WTC11 (cell line): ENCODE measurements around the gene RPL38. TPM values are rescaled to one million over a fixed set of nuclear protein-coding genes. Genes with fewer than 3 reads are reported as not detected.

Experiments
- ATAC-seq: fragments of 200-7000 bp; cut with Tn5 transposase; 2 replicates; pipeline ENCODE4 v1.10.0; 2021; ENCODE audit warnings: mild to moderate bottlenecking, moderate library complexity
- CTCF ChIA-PET: fragments of 300-600 bp; sonication (Branson Sonifier 250); formaldehyde crosslinking; loops from one replicate; lab custom pipeline; 2021; ENCODE audit warnings: antibody characterized with exemption; lab: Charles Lee
- POLR2A ChIA-PET: fragments of 350-600 bp; sonication (Branson Sonifier 250); formaldehyde crosslinking; loops from one replicate; lab custom pipeline; 2021; ENCODE audit warnings: antibody characterized with exemption; lab: Charles Lee
- DNase-seq: peaks from one replicate; pipeline ENCODE4 v3.0.0; 2021; ENCODE audit warnings: low spot score
- H3K27ac Mint-ChIP-seq: 2 replicates; pipeline ENCODE4 v1.8.0; 2021; ENCODE audit warnings: mixed read lengths
- H3K27me3 Mint-ChIP-seq: 2 replicates; pipeline ENCODE4 v1.8.0; 2021; ENCODE audit warnings: low read depth, mild to moderate bottlenecking, moderate library complexity, mixed read lengths
- H3K36me3 Mint-ChIP-seq: 2 replicates; pipeline ENCODE4 v1.8.0; 2021; ENCODE audit warnings: mixed read lengths
- H3K4me1 Mint-ChIP-seq: 2 replicates; pipeline ENCODE4 v1.8.0; 2022; ENCODE audit warnings: mixed read lengths
- H3K4me3 Mint-ChIP-seq: 2 replicates; pipeline ENCODE4 v1.8.0; 2021; ENCODE audit warnings: mild to moderate bottlenecking, moderate library complexity, mixed read lengths
- H3K9me3 Mint-ChIP-seq: 2 replicates; pipeline ENCODE4 v1.8.0; 2021; ENCODE audit warnings: mixed read lengths
- CREM ChIP-seq: sonication (generic); formaldehyde crosslinking; IDR thresholded peaks from 2 replicates; pipeline ENCODE4 v1.8.1; 2022; ENCODE audit warnings: mild to moderate bottlenecking, missing genetic modification reagents, moderate library complexity
- ETV6 ChIP-seq: sonication (generic); formaldehyde crosslinking; IDR thresholded peaks from 2 replicates; pipeline ENCODE4 v1.8.1; 2022; ENCODE audit warnings: mild to moderate bottlenecking, missing genetic modification reagents
- GABPB1 ChIP-seq: sonication (generic); formaldehyde crosslinking; IDR thresholded peaks from 2 replicates; pipeline ENCODE4 v1.8.1; 2023; ENCODE audit warnings: mild to moderate bottlenecking, missing genetic modification reagents
- GRHL2 ChIP-seq: fragments of 250-450 bp; sonication (Bioruptor Pico); IDR thresholded peaks from 2 replicates; pipeline ENCODE4 v1.8.0; 2022; ENCODE audit warnings: mild to moderate bottlenecking, moderate library complexity; ENCODE audit not compliant: insufficient replicate concordance, severe bottlenecking
- GTF2I ChIP-seq: fragments of 250-450 bp; sonication (Bioruptor Pico); conservative IDR thresholded peaks from 2 replicates; pipeline ENCODE4 v1.4.0; 2021; ENCODE audit warnings: mild to moderate bottlenecking
- HMGA2 ChIP-seq: fragments of 250-450 bp; sonication (Bioruptor Pico); IDR thresholded peaks from 2 replicates; pipeline ENCODE4 v1.4.0; 2021; ENCODE audit warnings: mild to moderate bottlenecking, moderate library complexity
- IRF1 ChIP-seq: sonication (generic); formaldehyde crosslinking; IDR thresholded peaks from 2 replicates; pipeline ENCODE4 v1.8.0; 2023; ENCODE audit warnings: missing genetic modification reagents
- IRF2 ChIP-seq: sonication (generic); formaldehyde crosslinking; IDR thresholded peaks from 2 replicates; pipeline ENCODE4 v1.8.0; 2022; ENCODE audit warnings: low read depth, missing genetic modification reagents, borderline replicate concordance
- JUN ChIP-seq: sonication (generic); formaldehyde crosslinking; IDR thresholded peaks from 2 replicates; pipeline ENCODE4 v1.8.0; 2023; ENCODE audit warnings: mild to moderate bottlenecking, missing genetic modification reagents
- NFE2L1 ChIP-seq: sonication (generic); formaldehyde crosslinking; IDR thresholded peaks from 2 replicates; pipeline ENCODE4 v1.8.1; 2023; ENCODE audit warnings: missing genetic modification reagents
- NFYB ChIP-seq: sonication (generic); formaldehyde crosslinking; conservative IDR thresholded peaks from 2 replicates; pipeline ENCODE4 v1.8.0; 2022; ENCODE audit warnings: low read depth, missing genetic modification reagents
- NR1H2 ChIP-seq: sonication (generic); formaldehyde crosslinking; IDR thresholded peaks from 2 replicates; pipeline ENCODE4 v1.9.0; 2021; ENCODE audit warnings: mild to moderate bottlenecking, moderate library complexity, missing genetic modification reagents
- NR2C2 ChIP-seq: sonication (generic); formaldehyde crosslinking; IDR thresholded peaks from 2 replicates; pipeline ENCODE4 v1.8.0; 2022; ENCODE audit warnings: mild to moderate bottlenecking, missing genetic modification reagents
- NR3C1 ChIP-seq: sonication (generic); formaldehyde crosslinking; conservative IDR thresholded peaks from 2 replicates; pipeline ENCODE4 v1.8.1; 2023; ENCODE audit warnings: low read depth, mild to moderate bottlenecking, missing genetic modification reagents
- OVOL2 ChIP-seq: fragments of 250-450 bp; sonication (Bioruptor Pico); IDR thresholded peaks from 2 replicates; pipeline ENCODE4 v1.9.0; 2021; ENCODE audit warnings: mild to moderate bottlenecking, borderline replicate concordance
- RELA ChIP-seq: sonication (generic); formaldehyde crosslinking; IDR thresholded peaks from 2 replicates; pipeline ENCODE4 v1.8.1; 2022; ENCODE audit warnings: missing genetic modification reagents, mild to moderate bottlenecking, borderline replicate concordance
- RORB ChIP-seq: fragments of 250-450 bp; sonication (Bioruptor Pico); IDR thresholded peaks from 2 replicates; pipeline ENCODE4 v1.9.0; 2021; ENCODE audit warnings: mild to moderate bottlenecking
- SMAD3 ChIP-seq: sonication (generic); formaldehyde crosslinking; IDR thresholded peaks from 2 replicates; pipeline ENCODE4 v1.8.0; 2022; ENCODE audit warnings: missing genetic modification reagents, mild to moderate bottlenecking, borderline replicate concordance
- SOX15 ChIP-seq: fragments of 250-450 bp; sonication (Bioruptor Pico); IDR thresholded peaks from 2 replicates; pipeline ENCODE4 v1.9.0; 2021; ENCODE audit warnings: mild to moderate bottlenecking
- TEAD1 ChIP-seq: sonication (generic); formaldehyde crosslinking; IDR thresholded peaks from 2 replicates; pipeline ENCODE4 v1.8.0; 2022; ENCODE audit warnings: mild to moderate bottlenecking, missing genetic modification reagents
- ZBTB21 ChIP-seq: sonication (generic); formaldehyde crosslinking; IDR thresholded peaks from 2 replicates; pipeline ENCODE4 v1.8.1; 2023; ENCODE audit warnings: mild to moderate bottlenecking, missing genetic modification reagents, borderline replicate concordance
- ZNF416 ChIP-seq: fragments of 250-450 bp; sonication (Bioruptor Pico); IDR thresholded peaks from 2 replicates; pipeline ENCODE4 v1.9.0; 2021; ENCODE audit warnings: mild to moderate bottlenecking, inconsistent platforms
- ZNF425 ChIP-seq: fragments of 250-450 bp; sonication (Bioruptor Pico); conservative IDR thresholded peaks from 2 replicates; pipeline ENCODE4 v1.9.0; 2021; ENCODE audit warnings: mild to moderate bottlenecking
- ZNF671 ChIP-seq: fragments of 250-450 bp; sonication (Bioruptor Pico); IDR thresholded peaks from 2 replicates; pipeline ENCODE4 v1.8.0; 2021; ENCODE audit warnings: mild to moderate bottlenecking
- total RNA-seq: library from RNA; stranded (reverse); gene quantifications from 3 replicates; pipeline ENCODE4 v1.2.3, GENCODE V29; 2021
- TF ChIP-seq, protein P1 (sequence below): sonication (generic); formaldehyde crosslinking; IDR thresholded peaks from 2 replicates; pipeline ENCODE4 v1.8.0; 2023; ENCODE audit warnings: mild to moderate bottlenecking, missing genetic modification reagents
- TF ChIP-seq, protein P2 (sequence below): sonication (generic); formaldehyde crosslinking; IDR thresholded peaks from 2 replicates; pipeline ENCODE4 v1.8.1; 2022; ENCODE audit warnings: missing genetic modification reagents, borderline replicate concordance
- TF ChIP-seq, protein P3 (sequence below): sonication (generic); formaldehyde crosslinking; IDR thresholded peaks from 2 replicates; pipeline ENCODE4 v1.8.1; 2022; ENCODE audit warnings: low read depth, missing genetic modification reagents, borderline replicate concordance
- TF ChIP-seq, protein P4 (sequence below): fragments of 200-600 bp; IDR thresholded peaks from 2 replicates; pipeline ENCODE4 v1.8.0; 2022; ENCODE audit warnings: antibody characterized with exemption

The RPL38 gene
- total RNA-seq, 1 experiment from 2014 or later: 1,170 TPM

- DNase-seq (no peak), ATAC-seq (no peak)
- CTCF ChIA-PET: interaction anchor here (0.5 to 2.9 kb wide), 5 partner anchors 12 to 112 kb away, joined by 3 to 15 read pairs (median 5); no protein-coding TSS in a partner anchor
- Mint-ChIP-seq H3K4me3 (no peak overlapping the region), H3K9me3 (no peaks in the 10 kb centered on the region), H3K36me3 (peaks cover 29% of the 10 kb centered on the region), H3K27ac (no peak overlapping the region), H3K4me1 (peaks cover 34% of the 10 kb centered on the region), H3K27me3 (peaks cover 24% of the 10 kb centered on the region)
- POLR2A ChIA-PET: no interaction called here
- TF ChIP-seq GABPB1 (CRISPR knock-in tag): no peak
- no peak for TF ChIP-seq ETV6 (CRISPR knock-in tag)
- TF ChIP-seq IRF2 (CRISPR knock-in tag): no peak
- TF ChIP-seq OVOL2 (CRISPR knock-in tag): no peak
- no peak for TF ChIP-seq NR2C2
- no peak for TF ChIP-seq NR1H2
- TF ChIP-seq SOX15: no peak
- TF ChIP-seq SMAD3 (CRISPR knock-in tag): no peak
- no peak for TF ChIP-seq GTF2I (CRISPR knock-in tag)
- TF ChIP-seq, protein P1, sequence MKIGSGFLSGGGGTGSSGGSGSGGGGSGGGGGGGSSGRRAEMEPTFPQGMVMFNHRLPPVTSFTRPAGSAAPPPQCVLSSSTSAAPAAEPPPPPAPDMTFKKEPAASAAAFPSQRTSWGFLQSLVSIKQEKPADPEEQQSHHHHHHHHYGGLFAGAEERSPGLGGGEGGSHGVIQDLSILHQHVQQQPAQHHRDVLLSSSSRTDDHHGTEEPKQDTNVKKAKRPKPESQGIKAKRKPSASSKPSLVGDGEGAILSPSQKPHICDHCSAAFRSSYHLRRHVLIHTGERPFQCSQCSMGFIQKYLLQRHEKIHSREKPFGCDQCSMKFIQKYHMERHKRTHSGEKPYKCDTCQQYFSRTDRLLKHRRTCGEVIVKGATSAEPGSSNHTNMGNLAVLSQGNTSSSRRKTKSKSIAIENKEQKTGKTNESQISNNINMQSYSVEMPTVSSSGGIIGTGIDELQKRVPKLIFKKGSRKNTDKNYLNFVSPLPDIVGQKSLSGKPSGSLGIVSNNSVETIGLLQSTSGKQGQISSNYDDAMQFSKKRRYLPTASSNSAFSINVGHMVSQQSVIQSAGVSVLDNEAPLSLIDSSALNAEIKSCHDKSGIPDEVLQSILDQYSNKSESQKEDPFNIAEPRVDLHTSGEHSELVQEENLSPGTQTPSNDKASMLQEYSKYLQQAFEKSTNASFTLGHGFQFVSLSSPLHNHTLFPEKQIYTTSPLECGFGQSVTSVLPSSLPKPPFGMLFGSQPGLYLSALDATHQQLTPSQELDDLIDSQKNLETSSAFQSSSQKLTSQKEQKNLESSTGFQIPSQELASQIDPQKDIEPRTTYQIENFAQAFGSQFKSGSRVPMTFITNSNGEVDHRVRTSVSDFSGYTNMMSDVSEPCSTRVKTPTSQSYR (CRISPR knock-in tag): no peak
- TF ChIP-seq ZNF416 (CRISPR knock-in tag): no peak
- TF ChIP-seq IRF1 (CRISPR knock-in tag): no peak
- TF ChIP-seq, protein P2, sequence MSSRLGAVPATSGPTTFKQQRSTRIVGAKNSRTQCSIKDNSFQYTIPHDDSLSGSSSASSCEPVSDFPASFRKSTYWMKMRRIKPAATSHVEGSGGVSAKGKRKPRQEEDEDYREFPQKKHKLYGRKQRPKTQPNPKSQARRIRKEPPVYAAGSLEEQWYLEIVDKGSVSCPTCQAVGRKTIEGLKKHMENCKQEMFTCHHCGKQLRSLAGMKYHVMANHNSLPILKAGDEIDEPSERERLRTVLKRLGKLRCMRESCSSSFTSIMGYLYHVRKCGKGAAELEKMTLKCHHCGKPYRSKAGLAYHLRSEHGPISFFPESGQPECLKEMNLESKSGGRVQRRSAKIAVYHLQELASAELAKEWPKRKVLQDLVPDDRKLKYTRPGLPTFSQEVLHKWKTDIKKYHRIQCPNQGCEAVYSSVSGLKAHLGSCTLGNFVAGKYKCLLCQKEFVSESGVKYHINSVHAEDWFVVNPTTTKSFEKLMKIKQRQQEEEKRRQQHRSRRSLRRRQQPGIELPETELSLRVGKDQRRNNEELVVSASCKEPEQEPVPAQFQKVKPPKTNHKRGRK (CRISPR knock-in tag): no peak
- no peak for TF ChIP-seq NFYB (CRISPR knock-in tag)
- TF ChIP-seq HMGA2 (CRISPR knock-in tag): no peak
- TF ChIP-seq RORB: no peak
These were observed 1.5 kb upstream of the RPL38 start for GRCh38 chr17:74201948-74202347.

GRCh38 chr17:74202938-74203337 is 540 bp upstream of the RPL38 start:
- peaks cover 24% of the 10 kb centered on the region for H3K27me3 Mint-ChIP-seq
- DNase-seq: no peak
- ATAC-seq: peak; percentile 4
- peak overlapping the region; percentile 100 for H3K4me3 Mint-ChIP-seq
- H3K9me3 Mint-ChIP-seq: no peaks in the 10 kb centered on the region
- peak overlapping the region; percentile 42; the same call in 1 of the 2 replicates for H3K27ac Mint-ChIP-seq
- POLR2A ChIA-PET: no interaction called here
- peaks cover 35% of the 10 kb centered on the region for H3K36me3 Mint-ChIP-seq
- H3K4me1 Mint-ChIP-seq: peaks cover 37% of the 10 kb centered on the region
- CTCF ChIA-PET: interaction anchor here (0.6 to 2.9 kb wide), 14 partner anchors 8 to 258 kb away, joined by 3 to 15 read pairs (median 5); partner anchors contain the start of gene TTYH2
- TF ChIP-seq ZNF425 (CRISPR knock-in tag): no peak
- TF ChIP-seq, protein P3, sequence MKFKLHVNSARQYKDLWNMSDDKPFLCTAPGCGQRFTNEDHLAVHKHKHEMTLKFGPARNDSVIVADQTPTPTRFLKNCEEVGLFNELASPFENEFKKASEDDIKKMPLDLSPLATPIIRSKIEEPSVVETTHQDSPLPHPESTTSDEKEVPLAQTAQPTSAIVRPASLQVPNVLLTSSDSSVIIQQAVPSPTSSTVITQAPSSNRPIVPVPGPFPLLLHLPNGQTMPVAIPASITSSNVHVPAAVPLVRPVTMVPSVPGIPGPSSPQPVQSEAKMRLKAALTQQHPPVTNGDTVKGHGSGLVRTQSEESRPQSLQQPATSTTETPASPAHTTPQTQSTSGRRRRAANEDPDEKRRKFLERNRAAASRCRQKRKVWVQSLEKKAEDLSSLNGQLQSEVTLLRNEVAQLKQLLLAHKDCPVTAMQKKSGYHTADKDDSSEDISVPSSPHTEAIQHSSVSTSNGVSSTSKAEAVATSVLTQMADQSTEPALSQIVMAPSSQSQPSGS: no peak
- TF ChIP-seq CREM (CRISPR knock-in tag): no peak
- TF ChIP-seq JUN (CRISPR knock-in tag): no peak
- no peak for TF ChIP-seq GRHL2 (CRISPR knock-in tag)
- TF ChIP-seq NFE2L1 (CRISPR knock-in tag): no peak
- TF ChIP-seq, protein P4, sequence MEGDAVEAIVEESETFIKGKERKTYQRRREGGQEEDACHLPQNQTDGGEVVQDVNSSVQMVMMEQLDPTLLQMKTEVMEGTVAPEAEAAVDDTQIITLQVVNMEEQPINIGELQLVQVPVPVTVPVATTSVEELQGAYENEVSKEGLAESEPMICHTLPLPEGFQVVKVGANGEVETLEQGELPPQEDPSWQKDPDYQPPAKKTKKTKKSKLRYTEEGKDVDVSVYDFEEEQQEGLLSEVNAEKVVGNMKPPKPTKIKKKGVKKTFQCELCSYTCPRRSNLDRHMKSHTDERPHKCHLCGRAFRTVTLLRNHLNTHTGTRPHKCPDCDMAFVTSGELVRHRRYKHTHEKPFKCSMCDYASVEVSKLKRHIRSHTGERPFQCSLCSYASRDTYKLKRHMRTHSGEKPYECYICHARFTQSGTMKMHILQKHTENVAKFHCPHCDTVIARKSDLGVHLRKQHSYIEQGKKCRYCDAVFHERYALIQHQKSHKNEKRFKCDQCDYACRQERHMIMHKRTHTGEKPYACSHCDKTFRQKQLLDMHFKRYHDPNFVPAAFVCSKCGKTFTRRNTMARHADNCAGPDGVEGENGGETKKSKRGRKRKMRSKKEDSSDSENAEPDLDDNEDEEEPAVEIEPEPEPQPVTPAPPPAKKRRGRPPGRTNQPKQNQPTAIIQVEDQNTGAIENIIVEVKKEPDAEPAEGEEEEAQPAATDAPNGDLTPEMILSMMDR: no peak
- no peak for TF ChIP-seq TEAD1 (CRISPR knock-in tag)
- TF ChIP-seq RELA (CRISPR knock-in tag): no peak
- no peak for TF ChIP-seq ZNF671 (CRISPR knock-in tag)
- TF ChIP-seq IRF2 (CRISPR knock-in tag): no peak
- no peak for TF ChIP-seq ZBTB21 (CRISPR knock-in tag)
- no peak for TF ChIP-seq NR3C1
